ENCODE data around the gene SLC2A4RG.

Gene SLC2A4RG

DNA sequence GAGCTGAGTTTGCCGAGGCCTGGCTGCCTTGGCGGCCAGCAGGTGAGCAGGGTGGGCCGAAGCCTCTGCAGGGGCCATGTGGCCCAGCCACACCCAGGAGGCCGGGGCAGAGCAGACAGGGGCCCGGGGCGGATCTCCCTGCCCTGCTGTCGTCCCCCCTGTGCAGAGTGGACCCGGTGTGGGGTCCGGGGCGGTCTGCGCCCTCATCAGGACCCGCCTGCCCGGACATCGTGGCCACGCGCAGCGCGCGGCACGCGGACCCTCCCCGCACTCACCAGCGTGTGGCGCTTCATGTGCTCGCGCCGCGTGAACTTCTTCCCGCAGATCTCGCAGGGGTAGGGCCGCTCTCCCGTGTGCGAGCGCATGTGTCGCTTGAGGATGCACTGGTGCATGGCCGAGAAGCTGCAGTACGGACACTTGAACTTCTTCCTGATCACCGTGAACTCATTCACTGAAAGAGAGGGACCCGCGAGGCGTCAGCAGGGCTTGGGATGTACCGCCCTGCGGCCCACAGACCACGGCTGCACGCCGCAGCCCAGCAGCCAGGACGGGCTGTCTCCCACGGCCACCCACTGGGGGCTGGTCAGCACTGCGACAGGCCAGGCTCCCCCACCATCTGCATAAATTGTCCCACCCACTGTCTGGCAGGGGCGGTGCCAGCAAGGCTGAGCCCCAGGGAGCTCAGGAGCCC lies 13.0 kb downstream of the SLC2A4RG start:
- peak; percentile 65 for DNase-seq (ENCODE audit: low spot score)

DNA sequence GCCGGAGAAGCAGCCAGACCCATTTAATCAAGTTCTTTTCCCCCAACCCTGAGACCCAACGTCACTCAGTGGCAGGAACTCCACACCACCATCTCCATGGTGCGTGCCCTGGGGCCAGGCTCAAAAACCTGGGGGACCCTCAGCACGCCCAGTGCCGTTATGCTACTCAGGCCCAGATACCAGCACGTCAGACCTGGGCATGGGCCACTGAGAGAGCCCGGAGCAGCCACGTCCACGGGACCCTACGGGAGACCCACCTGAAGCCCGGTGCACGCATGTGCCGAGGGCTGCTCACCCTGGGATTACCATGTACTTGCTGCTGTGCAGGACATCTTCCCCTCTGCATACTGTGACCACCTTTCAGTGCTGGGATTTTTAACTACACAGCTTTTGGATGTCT lies 13.8 kb downstream of the SLC2A4RG start:
- DNase-seq (ENCODE audit: low spot score) = no peak

DNA sequence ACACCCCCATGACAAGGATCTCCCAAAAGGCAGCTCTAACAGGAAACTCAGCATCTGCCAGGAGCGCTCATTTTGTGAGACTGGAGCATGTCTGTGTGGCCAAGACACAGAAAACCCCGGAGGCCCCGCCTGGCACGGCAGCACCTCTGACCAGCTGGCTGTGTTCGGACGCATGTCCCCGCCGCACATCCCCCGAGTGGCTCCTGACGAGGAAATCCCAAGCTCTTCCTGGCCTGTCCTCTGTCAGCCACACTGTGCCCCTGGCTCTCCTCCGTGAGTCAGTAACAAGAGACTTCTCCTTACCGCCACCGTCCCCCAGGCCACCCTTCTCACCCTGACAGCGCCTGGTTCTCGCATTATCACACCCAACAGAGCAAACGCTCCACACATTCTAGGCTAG lies 14.4 kb downstream of the SLC2A4RG start:
- no peak for DNase-seq (ENCODE audit: low spot score)

DNA sequence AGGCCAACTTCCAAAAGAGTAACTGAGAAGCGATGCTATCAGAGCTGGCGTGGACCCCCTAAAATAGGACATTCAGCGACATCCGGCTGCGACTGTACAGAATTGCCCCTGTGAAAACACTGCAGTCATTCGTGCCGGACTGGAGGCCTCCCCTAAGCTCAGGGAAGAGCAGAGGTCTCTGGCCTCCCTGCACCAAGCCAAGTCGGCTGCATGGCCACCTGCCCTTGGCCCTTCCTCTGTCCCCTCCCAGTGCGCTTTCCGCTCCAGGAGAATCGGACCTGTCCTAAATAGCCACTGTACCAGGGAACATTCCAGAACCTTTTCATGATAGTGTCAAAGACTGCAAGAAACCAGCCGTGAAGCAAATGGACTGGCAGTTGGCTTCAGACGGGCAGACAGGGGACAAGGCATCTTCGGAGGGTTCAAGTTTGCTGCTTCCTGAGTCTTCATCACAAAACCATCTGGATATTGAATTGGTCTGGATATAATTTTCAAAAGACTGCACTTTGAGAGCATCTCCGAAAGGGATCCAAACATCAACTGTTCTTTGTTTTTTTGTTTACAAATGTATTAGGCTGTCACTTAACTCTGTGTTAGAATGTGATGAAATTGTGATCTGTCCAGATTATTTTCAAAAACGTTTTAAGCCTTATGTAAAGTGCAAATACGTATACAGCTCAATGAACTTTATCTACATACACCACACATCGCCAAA lies 16.5 kb downstream of the SLC2A4RG start:
- DNase-seq (ENCODE audit: low spot score) = no peak

DNA sequence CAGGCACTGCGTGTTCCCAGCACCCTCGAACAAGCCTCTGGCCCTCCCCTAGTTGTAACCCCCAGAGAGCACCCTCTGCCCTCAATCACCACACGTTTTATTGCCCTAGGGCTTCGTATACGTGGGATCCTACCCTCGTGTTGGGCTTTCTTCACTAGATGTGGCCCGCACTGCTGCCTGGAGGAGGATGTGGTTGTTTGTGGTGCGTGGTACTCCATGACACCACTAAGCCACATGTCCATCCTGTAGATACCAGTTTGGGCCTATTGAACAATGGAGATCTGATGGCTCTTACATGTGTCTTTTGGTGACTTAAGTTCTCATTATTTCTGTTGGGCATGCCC lies 17.0 kb downstream of the SLC2A4RG start:
- DNase-seq (ENCODE audit: low spot score) = no peak

DNA sequence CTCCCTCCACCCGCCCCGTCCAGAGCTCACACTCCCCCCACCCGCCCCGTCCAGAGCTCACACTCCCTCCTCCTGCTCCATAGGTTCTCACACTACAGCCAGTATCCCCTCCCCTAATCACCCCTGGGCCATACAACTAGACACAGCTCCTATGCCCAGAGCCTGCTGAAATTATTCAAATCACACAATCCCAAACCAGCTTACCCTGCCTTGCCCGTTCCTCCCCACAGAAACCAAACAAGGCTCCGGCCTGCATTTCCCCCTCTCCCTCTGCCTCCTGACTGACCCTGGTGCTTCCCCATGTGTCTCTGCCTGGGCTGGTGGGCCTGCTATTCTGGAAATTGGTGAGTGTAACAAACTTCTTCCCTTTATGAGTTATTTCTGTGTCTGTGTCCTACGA lies 18.6 kb downstream of the SLC2A4RG start:
- no peak for DNase-seq (ENCODE audit: low spot score)

DNA sequence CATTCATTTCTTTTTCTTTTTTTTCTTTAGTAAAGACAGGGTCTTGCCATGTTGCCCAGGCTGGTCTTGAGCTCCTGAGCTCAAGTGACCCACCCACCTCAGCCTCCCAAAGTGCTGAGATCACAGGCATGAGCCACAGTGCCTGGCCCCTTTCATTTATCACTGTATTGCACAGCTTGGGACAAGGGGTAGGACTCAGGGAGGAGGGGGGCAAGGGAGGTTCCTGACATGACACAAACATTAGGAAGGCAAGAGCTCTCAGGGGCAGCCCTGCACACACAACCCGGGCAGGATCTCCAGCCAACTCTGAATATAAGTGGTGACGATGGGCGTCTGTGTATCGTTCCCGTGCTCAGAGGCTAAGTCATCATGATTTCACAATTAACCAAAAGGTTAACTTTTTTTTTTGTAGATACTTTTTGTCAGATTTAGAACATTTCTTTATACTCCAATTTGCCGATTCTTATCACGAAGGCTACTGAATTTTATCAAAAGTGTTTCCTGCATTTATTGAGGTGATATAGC lies 19.9 kb downstream of the SLC2A4RG start:
- DNase-seq (ENCODE audit: low spot score) = no peak

DNA sequence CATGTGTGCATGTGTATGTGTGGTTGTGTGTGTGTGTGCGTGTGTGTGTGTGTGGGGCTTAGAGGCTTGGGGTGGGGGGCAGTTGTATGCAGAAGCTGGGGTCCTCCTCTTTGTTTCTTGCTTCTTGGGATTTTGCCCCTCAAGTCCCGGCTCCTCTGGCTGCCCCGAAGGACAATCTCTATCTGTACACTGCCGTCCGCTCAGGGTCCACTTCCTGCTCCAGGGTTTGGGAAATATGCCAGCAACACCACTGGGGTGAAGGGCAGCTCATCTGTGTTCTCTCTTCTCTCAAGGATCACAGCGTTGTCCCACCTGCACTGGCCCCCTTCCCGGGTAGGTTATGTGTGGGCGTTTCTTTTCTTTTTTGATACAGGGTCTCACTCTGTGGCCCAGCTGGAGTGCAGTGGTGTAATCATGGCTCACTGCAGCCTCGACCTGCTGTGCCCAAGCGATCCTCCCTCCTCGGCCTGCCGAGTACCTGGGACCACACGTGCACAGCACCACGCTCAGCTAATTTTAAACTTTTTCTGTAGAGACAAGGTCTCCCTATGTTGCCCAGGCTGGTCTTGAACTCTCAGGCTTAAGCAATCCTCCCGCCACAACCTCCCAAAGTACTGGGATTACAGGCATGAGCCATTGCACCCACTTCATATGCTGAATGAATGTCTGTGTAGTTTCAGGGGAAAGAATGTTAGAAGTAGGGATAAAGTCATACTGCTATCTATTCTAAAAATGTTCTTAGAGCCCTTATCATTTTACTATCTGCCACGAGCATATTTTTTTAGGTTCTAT lies 25.7 kb downstream of the SLC2A4RG start:
- no peak for DNase-seq (ENCODE audit: low spot score)

DNA sequence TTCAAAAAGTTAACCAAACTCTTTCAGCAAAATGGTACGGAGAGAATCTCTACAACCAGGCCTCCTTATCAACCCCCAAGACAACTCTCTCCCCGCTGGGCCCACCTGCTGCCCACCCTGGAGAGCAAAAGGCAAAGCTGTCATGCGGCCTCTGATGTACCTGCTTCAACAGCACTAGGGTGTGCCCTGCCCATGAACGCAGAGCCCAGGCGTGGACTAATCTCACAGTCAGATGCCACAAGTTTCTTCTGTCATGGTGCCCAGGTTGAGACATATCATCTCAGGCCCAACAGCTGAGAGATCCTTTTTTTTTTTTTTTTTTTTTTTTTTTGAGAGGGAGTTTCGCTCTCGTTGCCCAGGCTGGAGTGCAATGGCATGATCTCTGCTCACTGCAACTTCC lies 26.3 kb downstream of the SLC2A4RG start:
- DNase-seq (ENCODE audit: low spot score) = no peak

DNA sequence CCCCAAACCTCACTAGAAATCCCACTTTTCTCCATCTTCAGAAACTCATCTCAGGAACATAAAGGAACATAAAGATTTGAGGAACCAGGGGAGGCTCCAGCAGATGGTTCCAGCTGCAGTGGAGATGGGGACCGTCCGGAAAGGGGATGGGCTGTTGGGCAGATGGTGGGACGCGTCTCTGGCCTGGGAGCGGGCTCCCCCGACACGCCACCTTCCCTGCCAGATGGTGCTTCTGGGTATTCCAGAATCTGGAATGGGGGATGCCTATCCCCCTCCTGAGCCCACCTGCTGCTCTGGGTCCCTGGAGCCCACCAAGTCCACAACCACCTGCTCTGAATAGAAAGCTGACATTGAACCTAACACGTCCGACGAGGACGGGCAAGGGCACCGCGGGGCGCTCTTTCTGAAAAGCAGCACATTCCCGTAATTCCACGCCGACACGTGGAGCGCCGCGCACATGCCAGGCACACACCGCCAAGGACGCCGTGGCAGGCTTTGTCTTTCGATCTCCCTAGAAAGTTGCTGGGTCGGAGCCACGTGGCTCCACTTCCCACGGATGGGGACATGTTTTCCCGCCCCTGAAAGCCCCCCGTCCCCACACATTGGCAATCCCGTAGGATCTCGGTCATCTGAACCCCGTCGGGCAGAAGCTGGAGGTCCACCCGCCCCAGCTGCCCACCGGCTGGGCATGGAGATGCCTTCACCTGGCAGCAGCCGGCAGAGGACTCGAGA lies 27.3 kb downstream of the SLC2A4RG start:
- no peak for DNase-seq (ENCODE audit: low spot score)

DNA sequence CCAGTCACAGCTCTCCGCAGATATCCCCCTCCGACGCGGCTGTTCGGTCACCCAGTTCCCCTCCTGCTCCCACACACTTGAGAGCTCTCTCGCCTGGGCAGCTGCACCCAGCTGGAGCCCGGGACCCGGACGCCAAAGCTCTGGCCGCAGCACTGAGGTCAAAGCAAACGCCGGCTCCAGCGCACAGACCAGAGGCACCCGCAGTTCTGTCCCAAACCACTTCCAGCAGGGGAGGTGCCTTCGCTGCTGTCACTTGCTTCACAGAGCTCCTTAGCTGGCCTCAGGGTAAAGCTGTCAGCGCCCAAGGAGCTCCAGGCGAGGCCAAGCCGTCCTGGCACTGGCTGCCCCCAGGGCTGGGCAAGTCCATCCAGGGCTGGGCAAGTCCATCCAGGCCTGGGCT lies 27.9 kb downstream of the SLC2A4RG start:
- no peak for DNase-seq (ENCODE audit: low spot score)

DNA sequence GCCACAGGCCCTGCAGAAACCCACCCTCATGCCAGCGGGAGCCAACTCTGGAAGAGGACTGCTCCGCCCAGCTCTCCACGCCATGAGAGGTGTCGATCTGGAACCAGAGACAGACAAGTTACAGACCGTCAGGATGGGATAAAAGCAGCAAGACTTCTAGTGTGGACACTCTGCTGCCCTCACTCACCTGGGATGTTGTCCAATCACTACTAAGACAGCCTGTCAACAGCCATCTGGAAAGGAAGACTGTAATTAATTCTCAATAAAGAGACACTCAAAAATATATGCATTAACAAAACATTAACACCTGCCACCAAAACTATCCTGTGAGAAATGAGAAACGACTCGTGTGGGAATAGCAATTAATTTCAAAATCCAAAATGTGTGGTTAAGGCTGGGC lies 28.3 kb downstream of the SLC2A4RG start:
- DNase-seq (ENCODE audit: low spot score) = no peak

DNA sequence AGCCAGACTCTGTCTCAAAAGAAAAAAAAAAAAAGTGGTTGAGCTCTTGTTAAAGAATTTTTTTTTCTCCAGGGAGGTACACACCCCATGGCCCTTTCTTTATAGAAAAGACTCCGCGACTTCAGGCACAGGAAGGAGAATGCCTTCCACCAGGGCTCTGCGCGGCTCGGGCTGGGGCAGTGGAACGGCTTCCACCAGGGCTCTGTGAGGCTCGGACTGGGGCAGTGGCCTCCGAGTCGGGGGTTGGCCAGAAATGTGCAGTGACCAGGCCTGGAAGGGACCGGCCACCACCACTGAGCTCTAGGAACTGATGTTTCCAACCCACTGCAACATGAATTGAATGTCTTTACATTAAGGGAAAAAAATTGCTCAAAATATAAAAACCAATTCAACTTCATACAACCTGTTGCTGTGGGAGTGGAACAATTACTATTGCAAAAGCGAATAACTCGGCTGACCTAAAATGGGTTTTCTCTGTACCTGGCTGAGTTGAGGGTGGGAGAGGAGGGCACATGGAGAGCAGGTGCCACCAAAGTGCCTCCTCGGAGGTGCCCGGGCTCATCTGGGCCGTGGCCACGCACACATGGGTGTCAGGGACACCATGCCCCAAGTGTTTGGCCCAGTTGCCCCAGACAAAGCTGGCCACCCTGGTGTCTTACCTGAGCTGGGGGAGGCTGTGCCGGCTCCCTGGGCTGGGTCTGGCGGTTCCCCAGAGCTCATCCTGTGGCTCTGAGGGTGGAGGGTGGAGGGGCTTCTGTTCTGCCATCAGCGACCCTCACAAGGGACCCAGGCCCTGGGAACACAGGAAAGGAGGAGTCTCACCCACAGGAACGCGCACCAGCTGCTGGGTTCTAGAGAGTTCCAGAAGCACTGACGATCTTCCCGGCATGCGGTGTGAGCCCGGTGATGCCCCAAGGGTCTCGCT lies 29.3 kb downstream of the SLC2A4RG start:
- DNase-seq (ENCODE audit: low spot score) = no peak

DNA sequence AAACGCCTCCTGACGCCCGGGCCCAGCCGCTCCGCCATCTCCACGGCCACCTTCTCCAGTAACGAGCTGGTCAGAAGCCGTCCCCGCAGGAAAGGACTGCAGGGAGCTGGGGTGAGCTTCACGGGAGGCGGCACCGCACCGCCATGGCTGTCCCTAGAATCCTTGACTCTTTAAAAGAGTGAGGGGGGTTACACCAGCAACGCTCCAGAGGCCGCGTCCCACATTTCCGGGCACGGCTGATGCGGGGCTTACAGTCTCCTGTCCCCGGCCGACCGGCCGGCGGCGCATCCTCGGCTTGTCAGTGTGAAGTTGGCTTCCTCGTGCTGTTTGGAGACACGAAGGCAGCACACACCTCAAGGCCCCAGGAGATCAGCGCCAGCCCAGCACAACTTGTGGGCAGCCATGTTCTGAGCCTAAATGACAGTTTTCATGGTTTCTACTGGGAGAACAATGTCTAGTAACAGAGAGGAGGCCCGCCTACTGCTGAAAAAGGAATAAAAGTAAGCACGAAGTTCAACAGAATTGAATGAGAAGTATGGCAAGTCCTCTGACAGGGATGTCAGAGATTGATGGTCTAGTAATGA lies 30.4 kb downstream of the SLC2A4RG start:
- no peak for DNase-seq (ENCODE audit: low spot score)

DNA sequence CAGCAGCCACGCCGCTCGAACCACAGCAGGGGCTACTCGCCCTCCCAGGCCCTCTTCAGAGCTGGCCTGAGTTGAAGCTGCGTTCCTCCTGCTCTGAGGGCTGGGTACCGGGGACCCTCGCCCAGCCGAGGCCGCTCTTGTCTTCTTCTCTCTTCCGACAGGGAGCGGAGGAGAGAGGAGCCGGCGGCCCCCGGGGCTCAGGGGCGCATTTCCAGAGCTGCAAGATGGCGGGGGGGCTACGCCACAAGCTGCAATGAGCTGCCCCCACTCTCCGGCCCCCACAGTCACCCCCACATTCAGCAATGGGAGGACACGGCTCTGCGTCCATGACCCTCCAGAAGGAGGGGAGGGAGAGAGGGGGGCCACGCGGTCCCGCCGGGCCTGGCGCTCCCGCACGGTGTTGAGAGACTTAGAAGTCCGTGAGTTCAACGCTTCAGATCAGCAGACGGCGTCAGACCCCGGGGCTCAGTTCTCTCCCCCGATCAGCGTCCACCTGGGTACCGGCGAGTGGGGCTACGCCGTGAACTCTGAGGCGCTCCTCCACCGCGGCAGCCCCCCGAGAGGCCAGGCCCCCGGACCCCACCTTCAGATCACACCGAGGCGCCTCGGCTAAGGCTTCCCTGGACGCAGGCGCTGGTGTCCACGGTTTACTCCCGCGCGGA lies 31.6 kb downstream of the SLC2A4RG start:
- DNase-seq (ENCODE audit: low spot score) = no peak

DNA sequence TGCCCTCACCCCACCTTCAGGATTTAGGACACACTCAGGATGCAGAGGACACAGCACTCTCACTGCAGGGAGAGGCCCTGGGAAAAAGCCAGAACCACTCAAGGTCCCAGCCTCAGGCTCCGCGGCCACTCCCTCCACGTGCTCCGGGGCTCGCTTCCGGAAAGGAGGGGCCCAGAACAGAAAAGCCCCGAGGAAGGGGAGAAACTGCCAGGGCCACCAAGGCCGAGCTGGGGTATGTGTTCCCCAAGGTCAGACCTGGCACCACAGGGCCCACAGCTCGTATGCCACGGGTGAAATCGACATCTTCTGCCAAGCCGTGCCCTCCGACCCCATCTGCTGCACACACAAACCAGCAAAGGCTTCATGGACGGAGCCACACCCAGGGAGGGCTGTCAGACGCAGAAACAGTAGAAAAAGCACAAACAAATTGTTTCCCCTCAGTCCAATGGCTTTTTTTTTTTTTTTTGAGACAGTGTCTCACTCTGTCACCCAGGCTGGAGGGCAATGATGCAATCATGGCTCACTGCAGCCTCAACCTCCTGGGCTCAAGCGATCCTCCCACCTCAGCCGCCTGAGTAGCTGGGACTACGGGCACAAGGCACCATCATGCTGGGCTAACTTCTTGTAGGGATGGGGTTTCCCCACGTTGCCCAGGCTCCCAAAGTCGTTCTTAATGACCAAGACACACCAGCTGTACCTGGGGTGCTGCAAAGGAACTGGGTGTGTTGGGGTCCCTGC lies 33.4 kb downstream of the SLC2A4RG start:
- no peak for DNase-seq (ENCODE audit: low spot score)

DNA sequence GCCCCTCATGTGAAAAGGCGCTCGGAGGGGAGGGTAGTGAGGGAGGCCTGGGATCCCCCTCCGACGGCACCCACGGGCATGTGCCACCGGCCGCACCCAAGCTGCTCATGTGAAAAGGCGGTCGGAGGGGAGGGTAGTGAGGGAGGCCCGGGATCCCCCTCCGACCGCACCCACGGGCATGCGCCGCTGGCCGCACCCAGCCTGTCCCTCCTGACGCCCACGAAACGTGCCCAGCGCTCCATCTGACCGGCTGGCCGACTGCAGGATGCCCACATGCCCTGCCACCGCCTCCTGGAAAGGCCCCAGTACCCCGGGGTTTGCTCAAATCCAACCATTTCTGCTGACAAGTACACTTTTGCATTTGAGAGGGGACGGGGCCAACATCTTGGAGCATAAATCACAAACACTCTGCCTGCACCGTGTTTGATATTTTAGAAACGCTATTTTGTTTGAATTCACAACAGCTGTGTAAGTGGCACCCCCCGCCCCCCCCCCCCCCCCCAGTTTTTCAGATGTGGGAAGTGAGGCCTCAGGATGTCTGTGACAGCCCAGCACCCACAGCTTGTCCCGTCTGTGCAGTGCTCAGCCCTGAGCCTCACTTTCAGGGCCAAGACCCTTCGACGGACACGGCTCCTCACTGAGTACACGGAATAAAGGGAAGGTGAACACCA lies 34.1 kb downstream of the SLC2A4RG start:
- DNase-seq (ENCODE audit: low spot score) = no peak

DNA sequence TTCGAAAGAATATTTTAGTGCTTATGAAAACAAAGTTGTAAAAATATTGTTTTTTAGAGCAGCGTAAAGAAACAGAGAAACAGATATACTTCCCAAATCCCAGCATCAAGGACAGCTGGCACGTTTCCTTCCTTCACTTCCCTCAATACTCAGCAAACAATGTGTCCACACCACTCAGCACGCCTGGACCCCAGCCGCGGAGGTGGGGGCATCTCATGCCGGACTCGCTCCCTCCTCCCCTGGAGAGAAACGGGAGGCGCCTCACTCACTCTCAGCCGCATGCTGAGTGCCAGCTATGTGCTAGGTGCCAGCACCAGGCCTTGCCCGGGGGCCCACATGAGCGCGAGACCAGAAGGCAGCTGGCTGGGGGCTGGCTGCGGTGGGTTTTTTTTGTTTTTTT lies 34.7 kb downstream of the SLC2A4RG start:
- DNase-seq (ENCODE audit: low spot score) = no peak

Data from SK-N-DZ (cell line).